ENCODE measurements around the gene XG. TPM values are rescaled to one million over a fixed set of nuclear protein-coding genes. Genes with fewer than 3 reads are reported as not detected.

XG gene
- total RNA-seq, 1 donor from 2014 or later, result 0.41 TPM

- ATAC-seq (no peak), DNase-seq (no peak)
- H3K36me3 ChIP-seq, result peaks cover 65% of the 10 kb centered on the region
- TF ChIP-seq CTCF (IDR thresholded peaks at IDR 0.05), result no peak
- H3K9me3 ChIP-seq, result no peaks in the 10 kb centered on the region
- intact Hi-C loops (cut with DNase I), result no loop called here
- no peak overlapping the region for H3K27ac ChIP-seq
- H3K4me1 ChIP-seq, result peaks cover 28% of the 10 kb centered on the region
- no peak overlapping the region for H3K4me3 ChIP-seq
- H3K27me3 ChIP-seq (ENCODE audit: low read depth), result no peaks in the 10 kb centered on the region
Measured at GRCh38 chrX:2712890-2713840, 38.7 kb upstream of the XG start.

- Histone ChIP-seq H3K9me3 (no peaks in the 10 kb centered on the region), H3K27me3 (ENCODE audit: low read depth) (no peaks in the 10 kb centered on the region), H3K4me3 (no peak overlapping the region), H3K4me1 (peaks cover 14% of the 10 kb centered on the region), H3K27ac (no peak overlapping the region), H3K36me3 (peaks cover 79% of the 10 kb centered on the region)
- intact Hi-C loops (cut with DNase I), result no loop called here
- no peak for TF ChIP-seq CTCF (IDR thresholded peaks at IDR 0.05)
- ATAC-seq (no peak), DNase-seq (no peak)
Measured at GRCh38 chrX:2714551-2714950, 37.3 kb upstream of the XG start.

GRCh38 chrX:2715066-2715600 lies 36.7 kb upstream of the XG start:
- Histone ChIP-seq H3K4me1 (peaks cover 9% of the 10 kb centered on the region), H3K27ac (no peak overlapping the region), H3K27me3 (ENCODE audit: low read depth) (no peaks in the 10 kb centered on the region), H3K36me3 (peaks cover 85% of the 10 kb centered on the region), H3K4me3 (no peak overlapping the region), H3K9me3 (no peaks in the 10 kb centered on the region)
- TF ChIP-seq CTCF (IDR thresholded peaks at IDR 0.05), result no peak
- ATAC-seq (no peak), DNase-seq (no peak)
- intact Hi-C loops (cut with DNase I), result no loop called here

GRCh38 chrX:2717312-2717711 lies 34.5 kb upstream of the XG start:
- Histone ChIP-seq H3K4me1 (no peaks in the 10 kb centered on the region), H3K4me3 (no peak overlapping the region), H3K27ac (no peak overlapping the region), H3K27me3 (ENCODE audit: low read depth) (no peaks in the 10 kb centered on the region), H3K9me3 (no peaks in the 10 kb centered on the region), H3K36me3 (peaks cover 97% of the 10 kb centered on the region)
- ATAC-seq (no peak), DNase-seq (no peak)
- intact Hi-C loops (cut with DNase I), result no loop called here
- no peak for TF ChIP-seq CTCF (IDR thresholded peaks at IDR 0.05)

- DNase-seq, result no peak
- Histone ChIP-seq H3K9me3 (no peaks in the 10 kb centered on the region), H3K27ac (no peak overlapping the region), H3K4me3 (no peak overlapping the region), H3K4me1 (no peaks in the 10 kb centered on the region), H3K27me3 (ENCODE audit: low read depth) (no peaks in the 10 kb centered on the region), H3K36me3 (peaks cover 97% of the 10 kb centered on the region)
- no peak for TF ChIP-seq CTCF (IDR thresholded peaks at IDR 0.05)
- no peak for ATAC-seq
- intact Hi-C loops (cut with DNase I), result no loop called here
Measured at GRCh38 chrX:2718821-2719220, 33.0 kb upstream of the XG start.

Data from lower lobe of right lung (tissue), 2 donors.